ENCODE results near the gene UQCC2.

UQCC2 gene

DNA sequence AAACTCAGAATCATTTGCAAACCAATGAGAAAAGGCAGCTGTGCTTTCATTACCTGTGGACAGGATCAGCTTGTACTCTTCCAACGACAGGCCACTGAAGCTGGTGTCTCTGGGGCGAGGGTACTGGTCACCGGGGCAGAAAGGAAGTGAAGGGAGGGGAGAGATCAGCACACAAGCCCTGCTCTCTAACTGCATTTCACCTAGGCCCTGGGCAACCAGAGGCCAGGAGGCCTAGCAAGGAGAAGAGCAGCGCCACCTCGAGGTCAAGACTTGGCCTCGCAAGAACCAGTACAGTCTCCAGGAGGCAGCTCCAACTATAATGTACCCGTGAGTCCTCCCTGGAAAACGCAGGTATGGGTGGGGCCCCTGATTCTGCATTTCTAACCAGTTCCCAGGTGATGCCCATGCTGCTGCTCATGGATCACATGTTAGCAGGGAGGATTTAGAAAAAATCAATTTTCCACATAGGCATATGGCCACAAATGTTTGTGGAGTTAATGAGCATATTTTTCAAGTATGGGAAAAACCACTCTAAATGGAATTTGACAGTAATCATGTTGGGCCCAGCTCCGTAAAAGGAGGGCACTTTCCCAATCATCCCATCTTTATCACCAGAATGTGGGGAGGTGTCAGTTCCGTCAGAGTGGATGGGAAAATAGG, 11.0 kb downstream of the UQCC2 start:
- TF ChIP-seq, protein P1, sequence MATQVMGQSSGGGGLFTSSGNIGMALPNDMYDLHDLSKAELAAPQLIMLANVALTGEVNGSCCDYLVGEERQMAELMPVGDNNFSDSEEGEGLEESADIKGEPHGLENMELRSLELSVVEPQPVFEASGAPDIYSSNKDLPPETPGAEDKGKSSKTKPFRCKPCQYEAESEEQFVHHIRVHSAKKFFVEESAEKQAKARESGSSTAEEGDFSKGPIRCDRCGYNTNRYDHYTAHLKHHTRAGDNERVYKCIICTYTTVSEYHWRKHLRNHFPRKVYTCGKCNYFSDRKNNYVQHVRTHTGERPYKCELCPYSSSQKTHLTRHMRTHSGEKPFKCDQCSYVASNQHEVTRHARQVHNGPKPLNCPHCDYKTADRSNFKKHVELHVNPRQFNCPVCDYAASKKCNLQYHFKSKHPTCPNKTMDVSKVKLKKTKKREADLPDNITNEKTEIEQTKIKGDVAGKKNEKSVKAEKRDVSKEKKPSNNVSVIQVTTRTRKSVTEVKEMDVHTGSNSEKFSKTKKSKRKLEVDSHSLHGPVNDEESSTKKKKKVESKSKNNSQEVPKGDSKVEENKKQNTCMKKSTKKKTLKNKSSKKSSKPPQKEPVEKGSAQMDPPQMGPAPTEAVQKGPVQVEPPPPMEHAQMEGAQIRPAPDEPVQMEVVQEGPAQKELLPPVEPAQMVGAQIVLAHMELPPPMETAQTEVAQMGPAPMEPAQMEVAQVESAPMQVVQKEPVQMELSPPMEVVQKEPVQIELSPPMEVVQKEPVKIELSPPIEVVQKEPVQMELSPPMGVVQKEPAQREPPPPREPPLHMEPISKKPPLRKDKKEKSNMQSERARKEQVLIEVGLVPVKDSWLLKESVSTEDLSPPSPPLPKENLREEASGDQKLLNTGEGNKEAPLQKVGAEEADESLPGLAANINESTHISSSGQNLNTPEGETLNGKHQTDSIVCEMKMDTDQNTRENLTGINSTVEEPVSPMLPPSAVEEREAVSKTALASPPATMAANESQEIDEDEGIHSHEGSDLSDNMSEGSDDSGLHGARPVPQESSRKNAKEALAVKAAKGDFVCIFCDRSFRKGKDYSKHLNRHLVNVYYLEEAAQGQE (IDR thresholded peaks at IDR 0.05; ENCODE audit: insufficient read depth in 1 of 2, low read depth in 2 of 2, low read length in 2 of 2) = no peak
- no peak for TF ChIP-seq TAF1 (IDR thresholded peaks at IDR 0.05; ENCODE audit: borderline replicate concordance, insufficient read depth, low read length)
- TF ChIP-seq FOXP2 (optimal IDR thresholded peaks at IDR 0.05; ENCODE audit: borderline replicate concordance, extremely low read depth, extremely low read length, insufficient read depth) = no peak
- no peak for TF ChIP-seq SIN3A (IDR thresholded peaks at IDR 0.05; ENCODE audit: borderline replicate concordance, insufficient read depth, low read length)
- TF ChIP-seq POLR2AphosphoS5 (IDR thresholded peaks at IDR 0.05; ENCODE audit: low read depth, low read length) = no peak

DNA sequence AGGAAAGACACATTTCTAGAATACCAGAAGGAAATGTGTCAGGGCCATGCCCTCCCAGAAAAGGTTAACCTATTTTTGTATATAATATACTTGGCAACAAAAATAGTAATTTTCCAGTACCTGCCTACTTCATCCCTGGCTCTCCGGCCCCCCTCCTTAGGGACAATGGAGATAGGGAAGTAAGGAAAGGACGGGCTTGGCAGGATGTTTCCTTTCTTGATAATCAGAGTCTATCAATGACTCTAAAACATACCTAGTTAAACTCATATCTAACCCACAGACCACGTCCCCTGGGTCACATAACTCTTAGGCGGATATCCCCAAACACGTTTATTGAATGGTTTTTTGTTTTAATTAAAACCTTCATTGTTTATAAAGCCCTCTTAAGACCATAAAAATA, 11.8 kb downstream of the UQCC2 start:
- TF ChIP-seq TAF1 (IDR thresholded peaks at IDR 0.05; ENCODE audit: borderline replicate concordance, insufficient read depth, low read length) (no peak), SIN3A (IDR thresholded peaks at IDR 0.05; ENCODE audit: borderline replicate concordance, insufficient read depth, low read length) (no peak), FOXP2 (optimal IDR thresholded peaks at IDR 0.05; ENCODE audit: borderline replicate concordance, extremely low read depth, extremely low read length, insufficient read depth) (no peak)

- TF ChIP-seq SIN3A (IDR thresholded peaks at IDR 0.05; ENCODE audit: borderline replicate concordance, insufficient read depth, low read length) = no peak
- TF ChIP-seq FOXP2 (optimal IDR thresholded peaks at IDR 0.05; ENCODE audit: borderline replicate concordance, extremely low read depth, extremely low read length, insufficient read depth) = no peak
- no peak for TF ChIP-seq POLR2AphosphoS5 (IDR thresholded peaks at IDR 0.05; ENCODE audit: low read depth, low read length)
- no peak for TF ChIP-seq TAF1 (IDR thresholded peaks at IDR 0.05; ENCODE audit: borderline replicate concordance, insufficient read depth, low read length)
- TF ChIP-seq, protein P1 (IDR thresholded peaks at IDR 0.05; ENCODE audit: insufficient read depth in 1 of 2, low read depth in 2 of 2, low read length in 2 of 2) = no peak
Observed at GRCh38 chr6:33699131-33699530, 12.4 kb downstream of the UQCC2 start.

DNA sequence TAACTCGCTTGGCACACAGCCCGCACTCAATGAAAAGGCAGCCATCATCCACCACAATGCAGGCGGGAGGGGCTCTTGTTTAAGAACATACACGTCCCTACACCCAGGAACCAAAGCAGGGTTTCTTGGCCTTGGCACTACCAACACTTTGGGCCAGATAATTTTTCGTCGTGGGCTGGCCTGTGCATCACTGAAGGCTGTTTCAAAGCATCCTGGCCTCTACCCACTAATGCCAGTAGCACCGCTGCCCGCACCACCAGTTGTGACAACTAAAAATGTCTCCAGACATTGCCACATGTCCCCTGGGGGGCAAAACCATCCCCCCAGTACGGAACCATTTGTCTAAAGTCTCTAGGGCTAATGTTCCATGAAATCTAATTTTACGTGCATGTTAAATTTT, 13.0 kb downstream of the UQCC2 start:
- TF ChIP-seq, protein P1 (IDR thresholded peaks at IDR 0.05; ENCODE audit: insufficient read depth in 1 of 2, low read depth in 2 of 2, low read length in 2 of 2) = no peak
- TF ChIP-seq FOXP2 (optimal IDR thresholded peaks at IDR 0.05; ENCODE audit: borderline replicate concordance, extremely low read depth, extremely low read length, insufficient read depth) = no peak
- TF ChIP-seq TAF1 (IDR thresholded peaks at IDR 0.05; ENCODE audit: borderline replicate concordance, insufficient read depth, low read length) = no peak
- no peak for TF ChIP-seq POLR2AphosphoS5 (IDR thresholded peaks at IDR 0.05; ENCODE audit: low read depth, low read length)
- TF ChIP-seq SIN3A (IDR thresholded peaks at IDR 0.05; ENCODE audit: borderline replicate concordance, insufficient read depth, low read length) = no peak

- TF ChIP-seq SIN3A (IDR thresholded peaks at IDR 0.05; ENCODE audit: borderline replicate concordance, insufficient read depth, low read length) = no peak
- TF ChIP-seq POLR2AphosphoS5 (IDR thresholded peaks at IDR 0.05; ENCODE audit: low read depth, low read length) = no peak
- no peak for TF ChIP-seq FOXP2 (optimal IDR thresholded peaks at IDR 0.05; ENCODE audit: borderline replicate concordance, extremely low read depth, extremely low read length, insufficient read depth)
- TF ChIP-seq TAF1 (IDR thresholded peaks at IDR 0.05; ENCODE audit: borderline replicate concordance, insufficient read depth, low read length) = no peak
- TF ChIP-seq, protein P1 (IDR thresholded peaks at IDR 0.05; ENCODE audit: insufficient read depth in 1 of 2, low read depth in 2 of 2, low read length in 2 of 2) = no peak
Observed at GRCh38 chr6:33697845-33698244, 13.7 kb downstream of the UQCC2 start.
